IMR-90 (cell line): ENCODE results near the gene NCDN. TPM values are rescaled to one million over a fixed set of nuclear protein-coding genes. Genes with fewer than 3 reads are reported as not detected.

Source experiments
- ATAC-seq: fragments of 200-7000 bp; cut with Tn5 transposase; 2 replicates; pipeline ENCODE4 v1.9.1; 2020; ENCODE audit warnings: low read depth, mild to moderate bottlenecking, moderate library complexity
- BruUV-seq: library from RNA; stranded (reverse); fragments of 400-500 nt; replicated peaks from 2 replicates; lab custom pipeline; 2021; lab: Mats Ljungman, UMichigan
- CTCF ChIA-PET: fragments of 300-600 bp; formaldehyde crosslinking; extraction: SDS; loops from one replicate; lab custom pipeline; 2021; ENCODE audit warnings: antibody characterized with exemption; lab: Yijun Ruan, JAX
- POLR2A ChIA-PET: fragments of 300-600 bp; sonication (Branson Sonifier 250); formaldehyde crosslinking; loops from one replicate; lab custom pipeline; 2022; ENCODE audit warnings: antibody characterized with exemption; ENCODE audit not compliant: unreplicated experiment; lab: Charles Lee
- DNase-seq: peaks from one replicate; pipeline ENCODE4 v3.0.0; 2013
- H2AFZ ChIP-seq: replicated peaks from 2 replicates; pipeline ENCODE3; 2013; ENCODE audit warnings: low read length, mild to moderate bottlenecking; ENCODE audit not compliant: poor library complexity
- H2AK5ac ChIP-seq: 2 replicates; pipeline ENCODE4 v1.6.1; 2013; ENCODE audit warnings: low read depth, low read length, inconsistent platforms
- H2AK9ac ChIP-seq: replicated peaks from 2 replicates; pipeline ENCODE3; 2013; ENCODE audit warnings: mild to moderate bottlenecking, low read depth, low read length, moderate library complexity; ENCODE audit not compliant: poor library complexity
- H2BK120ac ChIP-seq: 2 replicates; pipeline ENCODE4 v1.6.1; 2013; ENCODE audit warnings: low read depth, low read length, inconsistent platforms
- H2BK15ac ChIP-seq: 3 replicates; pipeline ENCODE4 v1.6.1; 2013; ENCODE audit warnings: low read depth, low read length, inconsistent platforms
- H2BK20ac ChIP-seq: 2 replicates; pipeline ENCODE4 v1.6.1; 2013; ENCODE audit warnings: low read depth, mild to moderate bottlenecking, inconsistent platforms, low read length, moderate library complexity
- H2BK5ac ChIP-seq: 2 replicates; pipeline ENCODE4 v1.6.1; 2013; ENCODE audit warnings: mild to moderate bottlenecking, low read depth, low read length, inconsistent platforms; ENCODE audit not compliant: poor library complexity, severe bottlenecking
- H3K14ac ChIP-seq: replicated peaks from 2 replicates; pipeline ENCODE4 v1.6.1; 2013; ENCODE audit warnings: low read depth, low read length, inconsistent platforms
- H3K18ac ChIP-seq: 2 replicates; pipeline ENCODE4 v1.6.1; 2013; ENCODE audit warnings: low read depth, low read length, control low read depth
- H3K23ac ChIP-seq: 2 replicates; pipeline ENCODE4 v1.6.1; 2013; ENCODE audit warnings: low read depth, low read length, inconsistent platforms
- H3K27ac ChIP-seq: 2 replicates; pipeline ENCODE4 v1.5.1; 2013; ENCODE audit warnings: mild to moderate bottlenecking, control low read depth, low read length; ENCODE audit not compliant: insufficient read depth
- H3K27me3 ChIP-seq: 2 replicates; pipeline ENCODE4 v1.6.1; 2013; ENCODE audit warnings: low read length; ENCODE audit not compliant: control insufficient read depth, insufficient read depth
- H3K36me3 ChIP-seq: 2 replicates; pipeline ENCODE4 v1.6.1; 2013; ENCODE audit warnings: low read length, mixed read lengths; ENCODE audit not compliant: control insufficient read depth, insufficient read depth
- H3K4ac ChIP-seq: 2 replicates; pipeline ENCODE4 v1.6.1; 2013; ENCODE audit warnings: low read depth, low read length, inconsistent platforms
- H3K4me1 ChIP-seq: 2 replicates; pipeline ENCODE4 v1.6.1; 2013; ENCODE audit warnings: low read length, mixed read lengths; ENCODE audit not compliant: control insufficient read depth, insufficient read depth
- H3K4me2 ChIP-seq: 2 replicates; pipeline ENCODE4 v1.6.1; 2013; ENCODE audit warnings: low read depth, mild to moderate bottlenecking, control low read depth, low read length, moderate library complexity
- H3K4me3 ChIP-seq: 2 replicates; pipeline ENCODE4 v1.5.1; 2013; ENCODE audit warnings: low read depth, mild to moderate bottlenecking, control low read depth, low read length, moderate library complexity; ENCODE audit not compliant: insufficient read depth
- H3K56ac ChIP-seq: 2 replicates; pipeline ENCODE4 v1.6.1; 2013; ENCODE audit warnings: low read length, inconsistent platforms; ENCODE audit not compliant: insufficient read depth; ENCODE audit errors: extremely low read depth
- H3K79me1 ChIP-seq, 2 experiments: 2 replicates each; pipeline ENCODE4 v1.6.1; 2013; ENCODE audit warnings: low read length in 2 of 2, inconsistent platforms in 1 of 2, low read depth in 1 of 2
- H3K9ac ChIP-seq: 2 replicates; pipeline ENCODE4 v1.6.1; 2013; ENCODE audit warnings: low read depth, low read length, control low read depth
- H3K9me1 ChIP-seq: 2 replicates; pipeline ENCODE4 v1.6.1; 2013; ENCODE audit warnings: low read length, inconsistent platforms; ENCODE audit not compliant: insufficient read depth
- H3K9me3 ChIP-seq: 2 replicates; pipeline ENCODE4 v1.6.1; 2013; ENCODE audit warnings: low read length; ENCODE audit not compliant: control insufficient read depth, insufficient read depth
- H4K20me1 ChIP-seq: 2 replicates; pipeline ENCODE4 v1.6.1; 2013; ENCODE audit warnings: low read length, inconsistent platforms; ENCODE audit not compliant: insufficient read depth
- H4K5ac ChIP-seq: 2 replicates; pipeline ENCODE4 v1.6.1; 2013; ENCODE audit warnings: mild to moderate bottlenecking, low read depth, low read length, control low read depth
- H4K8ac ChIP-seq, 2 experiments: 2 replicates each; pipeline ENCODE4 v1.6.1; 2013; ENCODE audit warnings: low read depth in 2 of 2, low read length in 2 of 2, control low read depth in 1 of 2, inconsistent platforms in 1 of 2
- H4K91ac ChIP-seq: 2 replicates; pipeline ENCODE4 v1.6.1; 2013; ENCODE audit warnings: low read depth, low read length, inconsistent platforms; ENCODE audit not compliant: insufficient read depth
- BHLHE40 ChIP-seq: fragments of 150-350 bp; IDR thresholded peaks from 2 replicates; pipeline ENCODE4 v1.6.1; 2016; ENCODE audit warnings: mild to moderate bottlenecking, low read depth, low read length
- CEBPB ChIP-seq: IDR thresholded peaks from 2 replicates; pipeline ENCODE4 v1.6.1; 2012; ENCODE audit warnings: low read depth, low read length, improper control_type of control experiment
- CHD1 ChIP-seq: IDR thresholded peaks from 2 replicates; pipeline ENCODE4 v1.6.1; 2012; ENCODE audit warnings: low read depth, low read length, improper control_type of control experiment
- ELK1 ChIP-seq: fragments of 150-350 bp; IDR thresholded peaks from 2 replicates; pipeline ENCODE4 v1.6.1; 2016; ENCODE audit warnings: low read depth, mild to moderate bottlenecking, low read length, moderate library complexity, borderline replicate concordance
- FOS ChIP-seq: fragments of 150-350 bp; IDR thresholded peaks from 2 replicates; pipeline ENCODE4 v1.6.1; 2016; ENCODE audit warnings: low read depth, low read length
- MAFK ChIP-seq: IDR thresholded peaks from 2 replicates; pipeline ENCODE4 v1.6.1; 2012; ENCODE audit warnings: low read depth, low read length, improper control_type of control experiment
- MAZ ChIP-seq: IDR thresholded peaks from 2 replicates; pipeline ENCODE4 v1.6.1; 2012; ENCODE audit warnings: low read depth, mild to moderate bottlenecking, low read length, improper control_type of control experiment, moderate library complexity, borderline replicate concordance
- MXI1 ChIP-seq: IDR thresholded peaks from 2 replicates; pipeline ENCODE4 v1.6.1; 2012; ENCODE audit warnings: low read depth, mild to moderate bottlenecking, low read length, moderate library complexity, borderline replicate concordance
- NFE2L2 ChIP-seq: fragments of 150-350 bp; IDR thresholded peaks from 2 replicates; pipeline ENCODE4 v1.6.1; 2016; ENCODE audit warnings: low read depth, mild to moderate bottlenecking, low read length
- POLR2A ChIP-seq: IDR thresholded peaks from 2 replicates; pipeline ENCODE4 v1.6.1; 2012; ENCODE audit warnings: mild to moderate bottlenecking, low read depth, low read length
- RAD21 ChIP-seq: IDR thresholded peaks from 2 replicates; pipeline ENCODE4 v1.6.1; 2012; ENCODE audit warnings: low read length, improper control_type of control experiment
- RCOR1 ChIP-seq: IDR thresholded peaks from 2 replicates; pipeline ENCODE4 v1.6.1; 2012; ENCODE audit warnings: mild to moderate bottlenecking, low read length, improper control_type of control experiment; ENCODE audit not compliant: insufficient replicate concordance
- RFX5 ChIP-seq: IDR thresholded peaks from 2 replicates; pipeline ENCODE4 v1.8.0; 2012; ENCODE audit warnings: low read depth, mild to moderate bottlenecking, low read length, moderate library complexity
- SMC3 ChIP-seq: fragments of 150-350 bp; IDR thresholded peaks from 2 replicates; pipeline ENCODE4 v1.6.1; 2016; ENCODE audit warnings: low read depth, mild to moderate bottlenecking, antibody characterized with exemption, low read length, moderate library complexity
- WGBS, 2 experiments: methylation state at CpG; one replicate each; pipeline versions ENCODE4 v1.1.5 to v1.1.7; 2013; ENCODE audit warnings: missing lambda C conversion rate in 2 of 2; ENCODE audit not compliant: insufficient read length in 1 of 2; ENCODE audit errors: extremely low coverage in 2 of 2; 5-methylcytosine and 5-hydroxymethylcytosine counted together
- dilution Hi-C: fragments of 300-500 bp; cut with HindIII; formaldehyde crosslinking; loops from one replicate; pipeline ENCODE4 v1.14.3; 2018; ENCODE audit warnings: low sequenced_read_pairs; ENCODE audit not compliant: unreplicated experiment
- in situ Hi-C: fragments of 300-500 bp; cut with MboI; formaldehyde crosslinking; loops from 3 replicates; pipeline ENCODE4 v1.14.3; 2019; ENCODE audit warnings: low sequenced_read_pairs, inconsistent platforms, mixed read lengths
- intact Hi-C: fragments of 100-400 bp; cut with micrococcal nuclease; formaldehyde crosslinking; loops from 2 replicates; pipeline ENCODE4 v1.10.0; 2022
- polyA plus RNA-seq, 3 experiments: library from polyadenylated mRNA; depleted of rRNA; stranded (reverse); fragments of >200 nt; gene quantifications; 2 replicates each; pipeline ENCODE4 v1.2.3, GENCODE V29; 2012; ENCODE audit warnings: low replicate concordance in 1 of 3
- total RNA-seq: library from RNA; depleted of rRNA; stranded (reverse); fragments of >200 nt; gene quantifications from 2 replicates; pipeline ENCODE4 v1.2.3, GENCODE V29; 2012
- TF ChIP-seq, protein P1 (sequence below): conservative IDR thresholded peaks from 2 replicates; pipeline ENCODE4 v1.5.1; 2012; ENCODE audit warnings: mild to moderate bottlenecking, low read depth, low read length, improper control_type of control experiment
- TF ChIP-seq, protein P2 (sequence below): fragments of 150-350 bp; IDR thresholded peaks from 2 replicates; pipeline ENCODE4 v1.6.1; 2017; ENCODE audit warnings: mild to moderate bottlenecking, antibody characterized with exemption, low read length, low read depth

The NCDN gene
- total and polyA plus RNA-seq, 2 of the 4 experiments (the other 2 are of a cell fraction), result 10.0 to 38.8 TPM

DNA sequence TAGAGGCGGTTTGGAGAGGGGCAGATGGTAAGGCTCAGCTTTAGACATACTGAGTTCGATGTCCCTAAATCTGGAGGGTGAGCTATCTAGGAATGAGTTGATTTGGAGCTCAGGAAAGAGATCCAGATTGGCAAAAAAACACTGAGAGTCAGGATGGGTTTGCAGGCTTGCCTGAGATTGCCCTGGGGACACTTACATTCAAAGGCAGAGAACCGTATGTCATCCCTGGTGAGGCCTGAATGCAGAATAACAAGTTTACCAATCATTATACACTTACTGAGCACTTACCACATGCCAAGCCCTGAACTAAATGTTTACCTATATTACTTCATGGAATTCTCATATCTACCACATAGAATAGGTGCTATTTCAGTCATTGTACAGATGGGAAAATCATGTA is 43.0 kb downstream of the NCDN start:
- Histone ChIP-seq H3K9ac (no peak overlapping the region), H3K9me1 (peaks cover 6% of the 10 kb centered on the region), H3K4me2 (no peak overlapping the region), H3K4me3 (no peak overlapping the region), H3K14ac (no peak overlapping the region), H2BK5ac (no peak overlapping the region), H3K27me3 (no peaks in the 10 kb centered on the region), H3K79me1 (peaks cover 7 to 19% of the 10 kb centered on the region in 2 experiments; a peak in 3 of 4 replicates), H3K23ac (no peak overlapping the region), H2AK5ac (no peak overlapping the region), H4K5ac (no peak overlapping the region), H2BK15ac (no peak overlapping the region), H2BK20ac (no peak overlapping the region), H3K36me3 (peaks cover 29% of the 10 kb centered on the region), H2BK120ac (no peak overlapping the region), H2AFZ (no peak overlapping the region), H2AK9ac (peak overlapping the region; percentile 33), H3K56ac (no peak overlapping the region), H4K20me1 (peaks cover under 1% of the 10 kb centered on the region; the same call in 1 of the 2 replicates), H4K91ac (no peak overlapping the region), H3K4ac (no peak overlapping the region), H3K9me3 (no peaks in the 10 kb centered on the region), H3K27ac (no peak overlapping the region), H3K18ac (no peak overlapping the region), H4K8ac (no peak overlapping the region), H3K4me1 (no peaks in the 10 kb centered on the region)
- no TSS peak for BruUV-seq
- no peak for ATAC-seq
- ChIA-PET CTCF (interaction anchor here (0.8 kb wide), 1 partner anchor 8 kb away, joined by 3 read pairs; no protein-coding TSS in a partner anchor), POLR2A (no interaction called here)
- intact Hi-C loops (no loop called here), in situ Hi-C loops (no loop called here), dilution Hi-C loops (no loop called here)
- no peak for TF ChIP-seq MAZ
- TF ChIP-seq, protein P1, sequence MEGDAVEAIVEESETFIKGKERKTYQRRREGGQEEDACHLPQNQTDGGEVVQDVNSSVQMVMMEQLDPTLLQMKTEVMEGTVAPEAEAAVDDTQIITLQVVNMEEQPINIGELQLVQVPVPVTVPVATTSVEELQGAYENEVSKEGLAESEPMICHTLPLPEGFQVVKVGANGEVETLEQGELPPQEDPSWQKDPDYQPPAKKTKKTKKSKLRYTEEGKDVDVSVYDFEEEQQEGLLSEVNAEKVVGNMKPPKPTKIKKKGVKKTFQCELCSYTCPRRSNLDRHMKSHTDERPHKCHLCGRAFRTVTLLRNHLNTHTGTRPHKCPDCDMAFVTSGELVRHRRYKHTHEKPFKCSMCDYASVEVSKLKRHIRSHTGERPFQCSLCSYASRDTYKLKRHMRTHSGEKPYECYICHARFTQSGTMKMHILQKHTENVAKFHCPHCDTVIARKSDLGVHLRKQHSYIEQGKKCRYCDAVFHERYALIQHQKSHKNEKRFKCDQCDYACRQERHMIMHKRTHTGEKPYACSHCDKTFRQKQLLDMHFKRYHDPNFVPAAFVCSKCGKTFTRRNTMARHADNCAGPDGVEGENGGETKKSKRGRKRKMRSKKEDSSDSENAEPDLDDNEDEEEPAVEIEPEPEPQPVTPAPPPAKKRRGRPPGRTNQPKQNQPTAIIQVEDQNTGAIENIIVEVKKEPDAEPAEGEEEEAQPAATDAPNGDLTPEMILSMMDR, result no peak
- no peak for TF ChIP-seq NFE2L2
- no peak for TF ChIP-seq POLR2A
- TF ChIP-seq SMC3, result no peak
- TF ChIP-seq RCOR1, result no peak
- no peak for TF ChIP-seq CEBPB
- TF ChIP-seq, protein P2, sequence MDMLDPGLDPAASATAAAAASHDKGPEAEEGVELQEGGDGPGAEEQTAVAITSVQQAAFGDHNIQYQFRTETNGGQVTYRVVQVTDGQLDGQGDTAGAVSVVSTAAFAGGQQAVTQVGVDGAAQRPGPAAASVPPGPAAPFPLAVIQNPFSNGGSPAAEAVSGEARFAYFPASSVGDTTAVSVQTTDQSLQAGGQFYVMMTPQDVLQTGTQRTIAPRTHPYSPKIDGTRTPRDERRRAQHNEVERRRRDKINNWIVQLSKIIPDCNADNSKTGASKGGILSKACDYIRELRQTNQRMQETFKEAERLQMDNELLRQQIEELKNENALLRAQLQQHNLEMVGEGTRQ, result no peak
- no peak for TF ChIP-seq ELK1
- no peak for TF ChIP-seq RAD21
- TF ChIP-seq MAFK, result no peak
- no peak for TF ChIP-seq BHLHE40
- TF ChIP-seq RFX5, result no peak
- TF ChIP-seq CHD1, result no peak
- no peak for TF ChIP-seq MXI1
- no peak for TF ChIP-seq FOS
- no peak for DNase-seq
- WGBS, 2 experiments, result 100% methylated on average over 1 of the region's 3 CpGs; no CpG with 5 or more reads in 1 of the 2 experiments
